ENCODE data around the gene SGCD.
A peak's percentile ranks its signal among the peaks of the same experiment; 100 is the strongest.

The SGCD gene

GRCh38 chr5:156532921-156533320 is 206.0 kb downstream of the SGCD start:
- peak overlapping the region; percentile 83 for H3K27ac ChIP-seq
- no peak for TF ChIP-seq CTCF (conservative IDR thresholded peaks at IDR 0.05)

- TF ChIP-seq CTCF (conservative IDR thresholded peaks at IDR 0.05), result no peak
- peak overlapping the region; percentile 83 for H3K27ac ChIP-seq
Observed at GRCh38 chr5:156534085-156534484, 207.1 kb downstream of the SGCD start.

- no peak overlapping the region for H3K27ac ChIP-seq
- TF ChIP-seq CTCF (conservative IDR thresholded peaks at IDR 0.05), result no peak
Observed at GRCh38 chr5:156534906-156535485, 208.0 kb downstream of the SGCD start.

DNA sequence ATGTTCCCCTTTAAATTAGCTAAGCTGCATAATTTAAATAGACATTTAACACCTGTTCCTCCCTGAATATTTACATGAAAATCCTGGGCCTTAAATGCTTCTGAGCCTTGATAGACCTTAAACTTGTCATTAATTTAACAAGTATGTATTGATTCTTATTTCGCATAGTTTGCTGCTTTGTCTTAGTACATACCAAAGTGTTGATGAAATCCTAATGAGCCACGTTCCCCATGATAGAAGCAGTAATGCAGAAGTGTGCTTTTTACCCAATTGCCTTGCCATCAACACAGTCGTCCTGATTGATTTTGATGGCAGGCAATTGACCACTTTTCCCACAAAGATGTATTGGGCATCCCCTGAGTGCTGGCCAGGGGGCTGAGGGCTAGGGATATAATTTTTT is 213.5 kb downstream of the SGCD start:
- no peak overlapping the region for H3K27ac ChIP-seq
- TF ChIP-seq CTCF (conservative IDR thresholded peaks at IDR 0.05), result no peak

- no peak overlapping the region for H3K27ac ChIP-seq
- no peak for TF ChIP-seq CTCF (conservative IDR thresholded peaks at IDR 0.05)
Observed at GRCh38 chr5:156541582-156541981, 214.6 kb downstream of the SGCD start.

- no peak for TF ChIP-seq CTCF (conservative IDR thresholded peaks at IDR 0.05)
- no peak overlapping the region for H3K27ac ChIP-seq
Observed at GRCh38 chr5:156543348-156544145, 216.6 kb downstream of the SGCD start.

GRCh38 chr5:156552855-156553358 is 225.9 kb downstream of the SGCD start:
- TF ChIP-seq CTCF (conservative IDR thresholded peaks at IDR 0.05), result no peak
- no peak overlapping the region for H3K27ac ChIP-seq
